Ovary (tissue), 3 donors: ENCODE data around the gene PLPP3.

Source experiments
- EP300 ChIP-seq: sonication (generic); formaldehyde crosslinking; IDR thresholded peaks from one replicate; pipeline ENCODE4 v1.6.1; 2017; ENCODE audit warnings: antibody characterized with exemption
- POLR2A ChIP-seq: fragments of 450-650 bp; IDR thresholded peaks from one replicate; pipeline ENCODE4 v1.6.1; 2017; ENCODE audit warnings: antibody characterized with exemption, mild to moderate bottlenecking, moderate library complexity
- TF ChIP-seq, protein P1 (sequence below), 3 donors: fragments of 450-650 bp in 2 of 3; fragments of 200-600 bp in 1 of 3; IDR thresholded peaks; one replicate each; pipeline versions ENCODE4 v1.5.1 to v1.8.0; 2016 to 2022; ENCODE audit warnings: antibody characterized with exemption in 3 of 3, mild to moderate bottlenecking in 1 of 3
- donor health status: DM: no; HTN: no; CAD: no.

- TF ChIP-seq, protein P1, sequence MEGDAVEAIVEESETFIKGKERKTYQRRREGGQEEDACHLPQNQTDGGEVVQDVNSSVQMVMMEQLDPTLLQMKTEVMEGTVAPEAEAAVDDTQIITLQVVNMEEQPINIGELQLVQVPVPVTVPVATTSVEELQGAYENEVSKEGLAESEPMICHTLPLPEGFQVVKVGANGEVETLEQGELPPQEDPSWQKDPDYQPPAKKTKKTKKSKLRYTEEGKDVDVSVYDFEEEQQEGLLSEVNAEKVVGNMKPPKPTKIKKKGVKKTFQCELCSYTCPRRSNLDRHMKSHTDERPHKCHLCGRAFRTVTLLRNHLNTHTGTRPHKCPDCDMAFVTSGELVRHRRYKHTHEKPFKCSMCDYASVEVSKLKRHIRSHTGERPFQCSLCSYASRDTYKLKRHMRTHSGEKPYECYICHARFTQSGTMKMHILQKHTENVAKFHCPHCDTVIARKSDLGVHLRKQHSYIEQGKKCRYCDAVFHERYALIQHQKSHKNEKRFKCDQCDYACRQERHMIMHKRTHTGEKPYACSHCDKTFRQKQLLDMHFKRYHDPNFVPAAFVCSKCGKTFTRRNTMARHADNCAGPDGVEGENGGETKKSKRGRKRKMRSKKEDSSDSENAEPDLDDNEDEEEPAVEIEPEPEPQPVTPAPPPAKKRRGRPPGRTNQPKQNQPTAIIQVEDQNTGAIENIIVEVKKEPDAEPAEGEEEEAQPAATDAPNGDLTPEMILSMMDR (IDR thresholded peaks at IDR 0.05), result no peak
- no peak for TF ChIP-seq POLR2A
- no peak for TF ChIP-seq EP300
These were observed 1.0 kb downstream of the PLPP3 start for GRCh38 chr1:56578138-56578962.
